GM12865 (cell line): ENCODE data around the gene CFAP70.
A peak's percentile ranks its signal among the peaks of the same experiment; 100 is the strongest.
"Not testable (repeated sequence)": the region's sequence is repeated elsewhere in the genome, so short reads cannot be mapped to it uniquely, and the experiment has no call there.

Source experiments
- DNase-seq: peaks from one replicate; pipeline ENCODE4 v3.0.0; 2010; ENCODE audit warnings: low read depth
- H3K4me3 ChIP-seq: 2 replicates; pipeline ENCODE4 v1.5.1; 2011; ENCODE audit warnings: mild to moderate bottlenecking, low read depth, low read length, control low read depth
- CTCF ChIP-seq: IDR thresholded peaks from 2 replicates; pipeline ENCODE4 v1.5.1; 2011; ENCODE audit warnings: low read length, control low read depth, low read depth, inconsistent platforms; ENCODE audit not compliant: insufficient read depth; ENCODE audit errors: missing control alignments

CFAP70 gene

GRCh38 chr10:73401636-73402035 is 43.0 kb upstream of the CFAP70 start:
- TF ChIP-seq CTCF: no peak
- DNase-seq: no peak
- no peak overlapping the region for H3K4me3 ChIP-seq

- DNase-seq: no peak
- H3K4me3 ChIP-seq: no peak overlapping the region
- TF ChIP-seq CTCF: no peak
Observed at GRCh38 chr10:73399063-73399462, 40.4 kb upstream of the CFAP70 start.

- no peak for TF ChIP-seq CTCF
- H3K4me3 ChIP-seq: no peak overlapping the region
- DNase-seq: no peak
Observed at GRCh38 chr10:73398024-73398423, 39.4 kb upstream of the CFAP70 start.

- H3K4me3 ChIP-seq, DNase-seq: not testable (repeated sequence)
Observed at GRCh38 chr10:73394325-73394724, 35.7 kb upstream of the CFAP70 start.

GRCh38 chr10:73388228-73388627 is 29.6 kb upstream of the CFAP70 start:
- DNase-seq: no peak
- no peak for TF ChIP-seq CTCF
- no peak overlapping the region for H3K4me3 ChIP-seq

- TF ChIP-seq CTCF: no peak
- no peak for DNase-seq
- H3K4me3 ChIP-seq: no peak overlapping the region
Observed at GRCh38 chr10:73386583-73386982, 27.9 kb upstream of the CFAP70 start.

GRCh38 chr10:73379064-73379748 is 20.5 kb upstream of the CFAP70 start:
- peak; percentile 47 for DNase-seq
- H3K4me3 ChIP-seq: no peak overlapping the region
- no peak for TF ChIP-seq CTCF
